ENCODE data around the gene ZPR1. TPM values are rescaled to one million over a fixed set of nuclear protein-coding genes. Genes with fewer than 3 reads are reported as not detected.

The ZPR1 gene
- total RNA-seq, 4 donors from 2014 or later: 22.1 to 31.0 (median 26.2) TPM

DNA sequence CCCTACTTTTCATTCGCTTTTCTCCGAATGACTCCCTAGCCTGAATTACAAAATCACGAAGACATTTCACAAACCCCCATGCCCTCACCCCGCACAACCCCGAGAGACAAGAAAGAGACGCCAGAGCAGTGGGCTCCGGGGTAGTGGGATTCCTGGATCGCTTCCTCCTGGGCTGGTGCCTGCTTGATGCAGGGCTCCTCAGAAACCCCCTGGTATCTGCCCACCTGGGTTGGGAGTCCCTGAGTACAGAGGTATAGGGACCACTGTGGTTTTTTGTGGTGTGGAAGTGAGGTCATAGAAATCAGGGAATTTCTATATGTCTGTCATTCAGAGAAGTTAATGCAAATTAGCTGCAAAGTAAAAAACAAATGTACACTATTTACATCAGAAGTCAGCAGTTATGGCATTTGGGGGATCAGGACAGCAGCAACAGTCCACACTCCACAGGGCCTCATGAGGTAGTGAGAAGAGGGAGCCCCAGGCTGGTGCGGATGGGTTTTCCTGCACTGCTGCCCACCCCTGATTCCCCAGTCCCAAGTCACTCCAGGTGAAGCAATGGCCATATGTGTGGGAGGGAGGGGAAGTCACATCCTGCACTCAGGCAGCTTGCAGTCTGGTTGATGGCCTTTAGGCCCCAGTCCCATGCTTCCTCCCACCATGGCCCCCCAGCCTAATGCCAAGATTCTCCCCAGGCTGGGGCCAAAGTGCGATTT lies 54.6 kb downstream of the ZPR1 start:
- Histone ChIP-seq H3K9me3 (no peaks in the 10 kb centered on the region), H3K4me3 (no peak overlapping the region), H3K27ac (no peak overlapping the region), H3K4me1 (peaks cover 0 to 11% (median 4%) of the 10 kb centered on the region in 3 donors), H3K27me3 (peaks cover 0 to 49% (median 0%) of the 10 kb centered on the region in 4 donors), H3K36me3 (no peaks in the 10 kb centered on the region)
- no peak for TF ChIP-seq POLR2A (IDR thresholded peaks at IDR 0.05)
- TF ChIP-seq, protein P1, sequence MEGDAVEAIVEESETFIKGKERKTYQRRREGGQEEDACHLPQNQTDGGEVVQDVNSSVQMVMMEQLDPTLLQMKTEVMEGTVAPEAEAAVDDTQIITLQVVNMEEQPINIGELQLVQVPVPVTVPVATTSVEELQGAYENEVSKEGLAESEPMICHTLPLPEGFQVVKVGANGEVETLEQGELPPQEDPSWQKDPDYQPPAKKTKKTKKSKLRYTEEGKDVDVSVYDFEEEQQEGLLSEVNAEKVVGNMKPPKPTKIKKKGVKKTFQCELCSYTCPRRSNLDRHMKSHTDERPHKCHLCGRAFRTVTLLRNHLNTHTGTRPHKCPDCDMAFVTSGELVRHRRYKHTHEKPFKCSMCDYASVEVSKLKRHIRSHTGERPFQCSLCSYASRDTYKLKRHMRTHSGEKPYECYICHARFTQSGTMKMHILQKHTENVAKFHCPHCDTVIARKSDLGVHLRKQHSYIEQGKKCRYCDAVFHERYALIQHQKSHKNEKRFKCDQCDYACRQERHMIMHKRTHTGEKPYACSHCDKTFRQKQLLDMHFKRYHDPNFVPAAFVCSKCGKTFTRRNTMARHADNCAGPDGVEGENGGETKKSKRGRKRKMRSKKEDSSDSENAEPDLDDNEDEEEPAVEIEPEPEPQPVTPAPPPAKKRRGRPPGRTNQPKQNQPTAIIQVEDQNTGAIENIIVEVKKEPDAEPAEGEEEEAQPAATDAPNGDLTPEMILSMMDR (IDR thresholded peaks at IDR 0.05): peak in 1 of 6 experiments; percentile 2
- intact Hi-C loops (cut with DNase I): no loop called here
- DNase-seq: no peak
- WGBS, 2 donors: 63 to 73% methylated on average over 8 of the region's 10 CpGs

DNA sequence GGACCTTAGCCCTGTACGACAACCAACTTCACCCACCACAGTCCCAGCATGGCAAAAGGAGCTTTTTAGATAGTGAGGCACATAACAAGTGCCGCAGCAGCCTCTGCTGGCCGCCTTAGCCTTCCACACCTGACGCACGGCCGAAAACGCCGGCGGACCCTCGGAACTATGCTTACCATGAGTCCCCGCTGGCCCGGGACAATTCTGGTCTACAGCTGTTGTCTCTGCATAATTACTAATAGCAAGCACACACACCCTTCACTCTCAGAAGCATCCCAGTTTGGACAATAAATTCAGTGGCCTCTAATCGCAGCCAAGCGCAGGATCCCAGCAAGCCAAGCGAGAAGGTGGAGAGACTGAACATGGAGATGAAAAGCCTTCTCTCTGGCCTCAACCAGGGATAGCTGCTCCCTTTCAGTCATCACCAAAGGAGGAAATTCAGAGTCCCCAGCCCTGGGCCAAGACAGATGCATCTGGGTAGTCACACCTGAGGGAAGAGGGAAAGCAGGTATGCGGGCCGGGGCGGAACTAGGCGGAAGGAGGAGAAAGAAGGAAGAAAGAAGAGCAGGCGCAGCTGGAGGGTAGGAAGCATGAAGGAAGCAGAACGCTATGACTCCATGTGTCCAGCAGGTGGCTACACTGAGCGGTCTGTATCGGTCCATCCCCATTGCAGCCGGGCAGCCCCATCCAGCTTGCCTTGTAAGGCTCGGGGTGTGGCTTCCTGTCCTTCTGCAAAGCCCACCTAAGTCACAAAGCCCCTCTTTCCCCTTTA lies 55.4 kb downstream of the ZPR1 start:
- H3K4me3 ChIP-seq: no peak overlapping the region
- peaks cover 0 to 56% (median 0%) of the 10 kb centered on the region in 4 donors for H3K27me3 ChIP-seq
- H3K9me3 ChIP-seq: no peaks in the 10 kb centered on the region
- WGBS, 2 donors: 14 to 17% methylated on average over 12 to 13 of the region's 25 CpGs
- no peak overlapping the region for H3K27ac ChIP-seq
- intact Hi-C loops (cut with DNase I): no loop called here
- no peak for TF ChIP-seq POLR2A (IDR thresholded peaks at IDR 0.05)
- TF ChIP-seq, protein P1 (IDR thresholded peaks at IDR 0.05): peak; percentile 67 to 80 (median 72)
- DNase-seq: no peak
- peaks cover 0 to 11% (median 4%) of the 10 kb centered on the region in 3 donors for H3K4me1 ChIP-seq
- H3K36me3 ChIP-seq: no peaks in the 10 kb centered on the region

DNA sequence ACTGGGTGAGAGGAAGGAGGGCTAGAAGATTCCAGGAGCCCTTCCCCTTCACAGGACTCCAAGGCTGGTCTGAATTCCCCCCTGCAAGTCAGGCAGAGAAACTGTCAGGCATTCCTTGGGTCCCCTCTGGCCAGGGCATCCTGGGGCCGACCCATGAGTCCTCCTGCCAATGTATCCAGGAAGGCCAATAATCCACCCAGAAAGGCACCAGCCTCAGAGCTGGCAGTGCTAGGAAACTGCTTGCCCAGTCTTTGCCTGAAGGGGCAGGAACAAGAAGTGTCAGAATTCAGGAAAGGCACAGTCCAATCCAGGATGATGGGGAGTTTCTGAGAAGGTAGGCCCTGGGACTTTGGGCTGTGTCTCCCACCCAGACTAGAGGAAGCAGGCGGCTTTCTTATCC lies 56.0 kb downstream of the ZPR1 start:
- 100% methylated on average over 1 of the region's 2 CpGs; no CpG with 5 or more reads in 1 of the 2 donors for WGBS, 2 donors
- Histone ChIP-seq H3K4me1 (peaks cover 0 to 11% (median 4%) of the 10 kb centered on the region in 3 donors), H3K9me3 (no peaks in the 10 kb centered on the region), H3K4me3 (no peak overlapping the region), H3K27ac (no peak overlapping the region), H3K36me3 (no peaks in the 10 kb centered on the region), H3K27me3 (peaks cover 0 to 62% (median 0%) of the 10 kb centered on the region in 4 donors)
- TF ChIP-seq POLR2A (IDR thresholded peaks at IDR 0.05): no peak
- TF ChIP-seq, protein P1 (IDR thresholded peaks at IDR 0.05): no peak
- DNase-seq: no peak
- intact Hi-C loops (cut with DNase I): no loop called here

DNA sequence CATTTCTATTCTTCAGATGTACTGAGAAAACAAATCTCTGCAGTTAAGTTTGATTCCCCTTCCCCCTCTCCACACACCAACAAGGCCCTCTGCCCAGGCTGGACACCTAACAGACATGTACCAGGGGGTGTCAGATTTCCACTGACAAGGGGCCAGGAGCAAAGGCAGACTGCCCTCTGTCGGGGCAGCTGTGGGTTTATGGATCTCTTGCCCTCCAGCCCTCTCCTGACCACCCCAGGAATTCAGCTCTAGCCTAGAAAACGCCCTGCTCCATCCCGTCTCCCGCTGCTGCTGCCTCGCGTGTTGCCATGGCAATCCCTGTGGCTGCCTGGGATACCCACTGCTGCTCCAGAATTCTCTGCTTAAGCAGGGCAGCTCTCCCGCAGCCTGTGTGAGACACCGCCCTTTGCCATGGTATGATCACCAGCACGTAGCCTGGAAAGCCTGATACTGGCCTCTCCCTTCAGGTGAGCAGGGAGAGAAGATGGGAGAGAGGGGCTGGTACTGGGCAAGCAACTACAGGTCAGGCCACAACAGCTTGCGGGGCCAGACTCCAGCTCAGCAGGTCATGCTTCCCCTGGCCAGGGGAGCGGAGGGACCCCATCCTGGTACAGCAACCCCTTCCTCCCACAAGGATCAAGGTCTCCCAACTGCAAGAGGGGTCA lies 56.6 kb downstream of the ZPR1 start:
- no peak for TF ChIP-seq POLR2A (IDR thresholded peaks at IDR 0.05)
- TF ChIP-seq, protein P1 (IDR thresholded peaks at IDR 0.05): no peak
- intact Hi-C loops (cut with DNase I): no loop called here
- Histone ChIP-seq H3K4me1 (peaks cover 0 to 11% (median 4%) of the 10 kb centered on the region in 3 donors), H3K9me3 (no peaks in the 10 kb centered on the region), H3K27ac (no peak overlapping the region), H3K4me3 (no peak overlapping the region), H3K36me3 (no peaks in the 10 kb centered on the region), H3K27me3 (peaks cover 0 to 68% (median 0%) of the 10 kb centered on the region in 4 donors)
- DNase-seq: no peak
- WGBS, 2 donors: 51 to 60% methylated on average over 2 to 8 of the region's 11 CpGs

Measured in esophagus squamous epithelium (tissue), 5 donors.